ENCODE measurements around the gene NIP7.

DNA sequence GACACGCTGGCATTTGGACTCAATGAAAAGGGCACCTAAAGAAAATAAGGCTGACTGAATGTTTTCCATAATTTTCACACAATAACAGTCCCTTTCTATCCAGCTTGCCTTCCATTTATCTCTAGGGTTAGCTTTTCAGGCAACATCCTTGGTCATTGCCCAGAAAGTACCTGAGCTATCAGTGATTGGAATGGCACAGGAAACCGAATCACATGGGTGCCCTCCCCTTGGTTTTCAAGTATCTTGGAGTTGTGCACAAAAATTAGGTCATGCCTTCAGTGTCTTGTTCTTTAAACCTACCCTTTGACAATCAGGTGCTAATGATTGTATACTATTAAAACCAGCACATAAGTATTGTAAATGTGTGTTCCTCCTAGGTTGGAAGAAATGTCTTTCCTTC is 31.7 kb upstream of the NIP7 start:
- TF ChIP-seq, protein P1, sequence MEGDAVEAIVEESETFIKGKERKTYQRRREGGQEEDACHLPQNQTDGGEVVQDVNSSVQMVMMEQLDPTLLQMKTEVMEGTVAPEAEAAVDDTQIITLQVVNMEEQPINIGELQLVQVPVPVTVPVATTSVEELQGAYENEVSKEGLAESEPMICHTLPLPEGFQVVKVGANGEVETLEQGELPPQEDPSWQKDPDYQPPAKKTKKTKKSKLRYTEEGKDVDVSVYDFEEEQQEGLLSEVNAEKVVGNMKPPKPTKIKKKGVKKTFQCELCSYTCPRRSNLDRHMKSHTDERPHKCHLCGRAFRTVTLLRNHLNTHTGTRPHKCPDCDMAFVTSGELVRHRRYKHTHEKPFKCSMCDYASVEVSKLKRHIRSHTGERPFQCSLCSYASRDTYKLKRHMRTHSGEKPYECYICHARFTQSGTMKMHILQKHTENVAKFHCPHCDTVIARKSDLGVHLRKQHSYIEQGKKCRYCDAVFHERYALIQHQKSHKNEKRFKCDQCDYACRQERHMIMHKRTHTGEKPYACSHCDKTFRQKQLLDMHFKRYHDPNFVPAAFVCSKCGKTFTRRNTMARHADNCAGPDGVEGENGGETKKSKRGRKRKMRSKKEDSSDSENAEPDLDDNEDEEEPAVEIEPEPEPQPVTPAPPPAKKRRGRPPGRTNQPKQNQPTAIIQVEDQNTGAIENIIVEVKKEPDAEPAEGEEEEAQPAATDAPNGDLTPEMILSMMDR (conservative IDR thresholded peaks at IDR 0.05 in 1 of 2, IDR thresholded peaks at IDR 0.05 in 1 of 2; ENCODE audit: extremely low read depth in 1 of 2, insufficient read depth in 1 of 2, low read depth in 1 of 2, low read length in 2 of 2) = no peak
- no peak for TF ChIP-seq EZH2 (IDR thresholded peaks at IDR 0.05; ENCODE audit: borderline replicate concordance, low read length)

Data from mammary epithelial cell (primary cell).